HepG2 (cell line): Measurements from ENCODE around the gene PNPLA3. TPM values are rescaled to one million over a fixed set of nuclear protein-coding genes. Genes with fewer than 3 reads are reported as not detected.

ENCODE experiments used
- ATAC-seq: fragments of 200-7000 bp; cut with Tn5 transposase; 3 replicates; pipeline ENCODE4 v1.9.1; 2020; ENCODE audit warnings: mild to moderate bottlenecking, moderate library complexity
- BruUV-seq: library from RNA; stranded (reverse); fragments of 400-500 nt; replicated peaks from 2 replicates; lab custom pipeline; 2021; lab: Mats Ljungman, UMichigan
- CTCF ChIA-PET: fragments of 300-600 bp; formaldehyde crosslinking; extraction: SDS; loops from one replicate; lab custom pipeline; 2021; ENCODE audit warnings: low total read pairs, inconsistent platforms, low intra/inter-chr PET ratio; lab: Yijun Ruan, JAX
- POLR2A ChIA-PET: fragments of 350-600 bp; sonication (Branson Sonifier 250); formaldehyde crosslinking; loops from one replicate; lab custom pipeline; 2020; ENCODE audit warnings: antibody characterized with exemption, inconsistent platforms; lab: Yijun Ruan, JAX
- DNase-seq: peaks from one replicate; pipeline ENCODE4 v3.0.0-alpha.2; 2015; ENCODE audit warnings: low spot score
- FAIRE-seq: peaks from 3 replicates; lab custom pipeline; 2011; peaks lifted over from hg19 to GRCh38; lab: Jason Lieb, UNC
- H2AFZ ChIP-seq: one replicate; pipeline ENCODE4 v1.6.1; 2011; ENCODE audit warnings: low read length, inconsistent platforms
- H3K27ac ChIP-seq: fragments of 300-600 bp; 3 replicates; pipeline ENCODE4 v1.8.0; 2011; ENCODE audit warnings: mixed run types, mild to moderate bottlenecking, mixed read lengths, low read length, inconsistent platforms; ENCODE audit not compliant: insufficient read depth; ENCODE audit errors: extremely low read length
- H3K27me3 ChIP-seq, 2 experiments: fragments of 200-600 bp in 1 of 2; 2 replicates in 1 of 2; 3 replicates in 1 of 2; pipeline versions ENCODE4 v1.6.0 to v1.8.0; 2011; ENCODE audit warnings: low read length in 2 of 2, mild to moderate bottlenecking in 2 of 2, moderate library complexity in 2 of 2, inconsistent platforms in 1 of 2; ENCODE audit not compliant: insufficient read depth in 2 of 2, control insufficient read depth in 1 of 2
- H3K36me3 ChIP-seq, 2 experiments: fragments of 200-600 bp in 1 of 2; replicated peaks in 1 of 2; 2 replicates in 1 of 2; 3 replicates in 1 of 2; pipeline versions ENCODE4 v1.5.1 to v1.8.0; 2011; ENCODE audit warnings: low read length in 2 of 2, inconsistent platforms in 1 of 2; ENCODE audit not compliant: insufficient read depth in 2 of 2, control insufficient read depth in 1 of 2
- H3K4me1 ChIP-seq: 2 replicates; pipeline ENCODE4 v1.5.1; 2012; ENCODE audit warnings: low read length, inconsistent platforms; ENCODE audit not compliant: insufficient read depth
- H3K4me2 ChIP-seq: 2 replicates; pipeline ENCODE4 v1.6.0; 2011; ENCODE audit warnings: low read depth, low read length, inconsistent platforms
- H3K4me3 ChIP-seq, 3 experiments: fragments of 200-600 bp in 1 of 3; sonication (generic), shearing (Covaris generic) in 1 of 3; replicated peaks in 1 of 3; 2 replicates each; pipeline ENCODE4 v1.5.1; 2011 to 2016; ENCODE audit warnings: low read length in 3 of 3, inconsistent platforms in 2 of 3, low read depth in 2 of 3, mild to moderate bottlenecking in 2 of 3, control low read depth in 1 of 3, mixed read lengths in 1 of 3; ENCODE audit not compliant: insufficient read depth in 1 of 3
- H3K79me2 ChIP-seq: one replicate; pipeline ENCODE4 v1.6.1; 2011; ENCODE audit warnings: low read length, inconsistent platforms; ENCODE audit not compliant: insufficient read depth
- H3K9ac ChIP-seq: 2 replicates; pipeline ENCODE4 v1.6.0; 2011; ENCODE audit warnings: mild to moderate bottlenecking, low read depth, low read length, inconsistent platforms; ENCODE audit not compliant: insufficient read depth
- H3K9me3 ChIP-seq: 2 replicates; pipeline ENCODE4 v1.5.1; 2012; ENCODE audit warnings: mild to moderate bottlenecking, low read length
- H4K20me1 ChIP-seq: 2 replicates; pipeline ENCODE4 v1.6.0; 2011; ENCODE audit warnings: inconsistent platforms, mild to moderate bottlenecking, low read length, moderate library complexity; ENCODE audit not compliant: insufficient read depth
- RARA ChIP-seq: IDR thresholded peaks from 2 replicates; pipeline ENCODE4 v1.6.1; 2016; ENCODE audit warnings: missing genetic modification reagents, missing compliant biosample characterization
- SP1 ChIP-seq, 2 experiments: fragments of 450-650 bp in 1 of 2; sonication (generic) in 1 of 2; formaldehyde crosslinking in 1 of 2; IDR thresholded peaks; 2 replicates each; pipeline versions ENCODE4 v1.4.0 to v1.6.1; 2016 to 2020; ENCODE audit warnings: missing genetic modification reagents in 1 of 2
- ZNF629 ChIP-seq: sonication (generic); formaldehyde crosslinking; conservative IDR thresholded peaks from 2 replicates; pipeline ENCODE4 v1.5.0; 2020; ENCODE audit warnings: missing genetic modification reagents
- WGBS: methylation state at CpG from one replicate; pipeline ENCODE4 v1.1.6; 2017; ENCODE audit warnings: low lambda C conversion rate; 5-methylcytosine and 5-hydroxymethylcytosine counted together
- in situ Hi-C: cut with HindIII; loops from 2 replicates; pipeline ENCODE4 v1.10.0; 2017; ENCODE audit warnings: low pct_unique_long_range_greater_than_20kb; ENCODE audit not compliant: extremely low pct_ligation_motif_present
- intact Hi-C: fragments of 100-400 bp; cut with micrococcal nuclease; formaldehyde crosslinking; loops from one replicate; pipeline ENCODE4 v1.10.0; 2022; ENCODE audit not compliant: unreplicated experiment
- polyA plus RNA-seq, 8 experiments: library from polyadenylated mRNA; depleted of rRNA in 3 of 8; stranded (reverse) in 7 of 8; unstranded in 1 of 8; fragments of >200 nt; fragmentation: Illumina TruSeq in 4 of 8; extraction: Trizol in 4 of 8; gene quantifications; 2 replicates each; pipeline versions ENCODE4 v1.2.1 to v1.2.3, GENCODE V29; 2011 to 2016; ENCODE audit warnings: low read depth in 4 of 8, missing spikeins in 1 of 8, mixed read lengths in 1 of 8; ENCODE audit not compliant: insufficient read depth in 1 of 8
- total RNA-seq, 5 experiments: library from RNA; depleted of rRNA; stranded (reverse); fragments of >200 nt; fragmentation: Illumina TruSeq; extraction: Trizol; gene quantifications; 2 replicates each; pipeline ENCODE4 v1.2.3, GENCODE V29; 2016; ENCODE audit warnings: low read depth in 1 of 5
- TF ChIP-seq, protein P1 (sequence below): sonication (generic); formaldehyde crosslinking; IDR thresholded peaks from 2 replicates; pipeline ENCODE4 v1.5.0; 2020; ENCODE audit warnings: mild to moderate bottlenecking, missing genetic modification reagents, borderline replicate concordance
- TF ChIP-seq, protein P2 (sequence below): IDR thresholded peaks from 2 replicates; pipeline ENCODE4 v1.6.1; 2012; ENCODE audit warnings: inconsistent platforms
- TF ChIP-seq, protein P3 (sequence below): sonication (generic); formaldehyde crosslinking; IDR thresholded peaks from 2 replicates; pipeline ENCODE4 v1.9.0; 2021; ENCODE audit warnings: missing genetic modification reagents, mild to moderate bottlenecking, borderline replicate concordance

Gene PNPLA3
- total and polyA plus RNA-seq, 2 of the 13 experiments (the other 11 are each of a cell fraction or from before 2014, with no cell fraction given), result 16.9 to 19.8 TPM

DNA sequence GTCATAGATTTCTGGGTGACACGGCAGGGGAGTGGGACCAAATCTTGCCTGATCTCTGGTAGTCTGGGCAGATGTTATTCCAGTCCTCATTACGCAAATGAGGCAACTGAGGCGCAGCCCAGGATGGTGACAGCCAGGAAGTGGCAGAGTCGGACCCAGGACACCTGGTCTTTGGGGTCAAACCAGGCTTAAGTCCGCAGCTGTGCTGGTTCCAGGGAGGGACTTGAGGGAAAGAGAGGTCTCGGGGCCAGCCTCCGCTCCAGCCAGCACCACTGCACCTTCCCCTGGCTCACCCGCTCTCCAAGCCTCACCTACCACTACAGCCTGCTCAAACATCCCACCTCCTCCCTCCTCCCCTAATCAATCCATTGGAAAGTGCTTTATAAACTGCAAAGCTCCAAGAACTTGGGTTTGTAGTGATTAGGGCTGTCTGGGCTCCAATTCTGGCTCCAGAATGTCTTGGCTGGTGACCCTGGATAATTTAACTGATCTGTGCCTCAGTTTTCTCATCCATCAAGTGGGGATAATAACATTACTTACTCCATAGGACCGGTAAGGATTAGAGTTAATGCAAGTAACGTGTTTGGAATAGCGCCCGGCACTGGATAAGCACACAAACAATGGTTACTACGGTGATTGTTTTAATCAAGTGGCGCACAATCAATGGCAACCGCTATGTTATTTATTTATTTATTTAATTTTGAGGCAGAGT, 31.3 kb upstream of the PNPLA3 start:
- Histone ChIP-seq H3K4me1 (no peaks in the 10 kb centered on the region), H3K9me3 (no peaks in the 10 kb centered on the region), H3K4me3 (no peak overlapping the region), H4K20me1 (peaks cover 4% of the 10 kb centered on the region; the same call in 1 of the 2 replicates), H3K4me2 (no peak overlapping the region), H3K36me3 (no peaks in the 10 kb centered on the region), H3K79me2 (no peaks in the 10 kb centered on the region), H3K9ac (no peak overlapping the region), H2AFZ (no peak overlapping the region), H3K27me3 (peaks cover 12 to 49% of the 10 kb centered on the region in 2 experiments; a peak in 4 of 5 replicates), H3K27ac (no peak overlapping the region)
- DNase-seq (no peak), FAIRE-seq (no peak), ATAC-seq (no peak)
- no TSS peak for BruUV-seq
- intact Hi-C loops (no loop called here), in situ Hi-C loops (loop anchor here (25.0 kb wide), 1 partner anchor 745 kb away; no protein-coding TSS in a partner anchor)
- TF ChIP-seq SP1 (IDR thresholded peaks at IDR 0.05) (no peak), SP1 (CRISPR knock-in tag; IDR thresholded peaks at IDR 0.05) (no peak), ZNF629 (CRISPR knock-in tag) (0 out of 2 replicates have a peak, but pooled peaks have one; percentile 51)
- ChIA-PET POLR2A (no interaction called here), CTCF (no interaction called here)
- WGBS, result 52% methylated on average over 9 of the region's 15 CpGs

DNA sequence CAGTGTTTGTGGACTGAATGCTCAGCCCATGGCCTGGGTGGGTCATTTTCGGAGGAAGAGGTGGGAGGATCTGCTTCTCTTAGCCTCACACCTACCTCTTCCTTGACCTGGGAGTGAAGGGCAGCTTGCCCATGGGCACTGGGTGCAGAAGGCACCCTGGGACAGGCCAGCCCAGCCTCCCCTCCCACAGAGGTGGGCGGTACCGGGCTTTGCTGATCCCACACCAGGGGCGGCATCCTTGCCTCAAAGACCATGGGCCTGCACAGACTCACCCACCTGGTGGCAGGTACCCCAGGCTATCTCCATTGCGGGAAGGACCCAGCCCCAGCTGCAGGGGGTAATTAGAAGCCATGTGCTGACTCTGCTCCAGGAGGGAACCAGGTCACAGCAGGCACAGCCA, 30.3 kb upstream of the PNPLA3 start:
- in situ Hi-C loops, result loop anchor here (25.0 kb wide), 1 partner anchor 744 kb away; no protein-coding TSS in a partner anchor
- no peak overlapping the region for H3K4me3 ChIP-seq
- H3K4me2 ChIP-seq, result no peak overlapping the region
- no peak overlapping the region for H3K9ac ChIP-seq
- peaks cover 12 to 57% of the 10 kb centered on the region in 2 experiments; a peak in 4 of 5 replicates for H3K27me3 ChIP-seq
- H3K79me2 ChIP-seq, result no peaks in the 10 kb centered on the region
- H3K9me3 ChIP-seq, result no peaks in the 10 kb centered on the region
- no peaks in the 10 kb centered on the region for H3K36me3 ChIP-seq
- FAIRE-seq, result no peak
- no peaks in the 10 kb centered on the region for H3K4me1 ChIP-seq
- no peak overlapping the region for H3K27ac ChIP-seq
- H2AFZ ChIP-seq, result no peak overlapping the region
- DNase-seq, result no peak
- ChIA-PET CTCF (no interaction called here), POLR2A (no interaction called here)
- H4K20me1 ChIP-seq, result peaks cover 4% of the 10 kb centered on the region; the same call in 1 of the 2 replicates
- 0% methylated on average over 2 of the region's 5 CpGs for WGBS
- no TSS peak for BruUV-seq
- intact Hi-C loops, result no loop called here
- no peak for ATAC-seq
- TF ChIP-seq, protein P1, sequence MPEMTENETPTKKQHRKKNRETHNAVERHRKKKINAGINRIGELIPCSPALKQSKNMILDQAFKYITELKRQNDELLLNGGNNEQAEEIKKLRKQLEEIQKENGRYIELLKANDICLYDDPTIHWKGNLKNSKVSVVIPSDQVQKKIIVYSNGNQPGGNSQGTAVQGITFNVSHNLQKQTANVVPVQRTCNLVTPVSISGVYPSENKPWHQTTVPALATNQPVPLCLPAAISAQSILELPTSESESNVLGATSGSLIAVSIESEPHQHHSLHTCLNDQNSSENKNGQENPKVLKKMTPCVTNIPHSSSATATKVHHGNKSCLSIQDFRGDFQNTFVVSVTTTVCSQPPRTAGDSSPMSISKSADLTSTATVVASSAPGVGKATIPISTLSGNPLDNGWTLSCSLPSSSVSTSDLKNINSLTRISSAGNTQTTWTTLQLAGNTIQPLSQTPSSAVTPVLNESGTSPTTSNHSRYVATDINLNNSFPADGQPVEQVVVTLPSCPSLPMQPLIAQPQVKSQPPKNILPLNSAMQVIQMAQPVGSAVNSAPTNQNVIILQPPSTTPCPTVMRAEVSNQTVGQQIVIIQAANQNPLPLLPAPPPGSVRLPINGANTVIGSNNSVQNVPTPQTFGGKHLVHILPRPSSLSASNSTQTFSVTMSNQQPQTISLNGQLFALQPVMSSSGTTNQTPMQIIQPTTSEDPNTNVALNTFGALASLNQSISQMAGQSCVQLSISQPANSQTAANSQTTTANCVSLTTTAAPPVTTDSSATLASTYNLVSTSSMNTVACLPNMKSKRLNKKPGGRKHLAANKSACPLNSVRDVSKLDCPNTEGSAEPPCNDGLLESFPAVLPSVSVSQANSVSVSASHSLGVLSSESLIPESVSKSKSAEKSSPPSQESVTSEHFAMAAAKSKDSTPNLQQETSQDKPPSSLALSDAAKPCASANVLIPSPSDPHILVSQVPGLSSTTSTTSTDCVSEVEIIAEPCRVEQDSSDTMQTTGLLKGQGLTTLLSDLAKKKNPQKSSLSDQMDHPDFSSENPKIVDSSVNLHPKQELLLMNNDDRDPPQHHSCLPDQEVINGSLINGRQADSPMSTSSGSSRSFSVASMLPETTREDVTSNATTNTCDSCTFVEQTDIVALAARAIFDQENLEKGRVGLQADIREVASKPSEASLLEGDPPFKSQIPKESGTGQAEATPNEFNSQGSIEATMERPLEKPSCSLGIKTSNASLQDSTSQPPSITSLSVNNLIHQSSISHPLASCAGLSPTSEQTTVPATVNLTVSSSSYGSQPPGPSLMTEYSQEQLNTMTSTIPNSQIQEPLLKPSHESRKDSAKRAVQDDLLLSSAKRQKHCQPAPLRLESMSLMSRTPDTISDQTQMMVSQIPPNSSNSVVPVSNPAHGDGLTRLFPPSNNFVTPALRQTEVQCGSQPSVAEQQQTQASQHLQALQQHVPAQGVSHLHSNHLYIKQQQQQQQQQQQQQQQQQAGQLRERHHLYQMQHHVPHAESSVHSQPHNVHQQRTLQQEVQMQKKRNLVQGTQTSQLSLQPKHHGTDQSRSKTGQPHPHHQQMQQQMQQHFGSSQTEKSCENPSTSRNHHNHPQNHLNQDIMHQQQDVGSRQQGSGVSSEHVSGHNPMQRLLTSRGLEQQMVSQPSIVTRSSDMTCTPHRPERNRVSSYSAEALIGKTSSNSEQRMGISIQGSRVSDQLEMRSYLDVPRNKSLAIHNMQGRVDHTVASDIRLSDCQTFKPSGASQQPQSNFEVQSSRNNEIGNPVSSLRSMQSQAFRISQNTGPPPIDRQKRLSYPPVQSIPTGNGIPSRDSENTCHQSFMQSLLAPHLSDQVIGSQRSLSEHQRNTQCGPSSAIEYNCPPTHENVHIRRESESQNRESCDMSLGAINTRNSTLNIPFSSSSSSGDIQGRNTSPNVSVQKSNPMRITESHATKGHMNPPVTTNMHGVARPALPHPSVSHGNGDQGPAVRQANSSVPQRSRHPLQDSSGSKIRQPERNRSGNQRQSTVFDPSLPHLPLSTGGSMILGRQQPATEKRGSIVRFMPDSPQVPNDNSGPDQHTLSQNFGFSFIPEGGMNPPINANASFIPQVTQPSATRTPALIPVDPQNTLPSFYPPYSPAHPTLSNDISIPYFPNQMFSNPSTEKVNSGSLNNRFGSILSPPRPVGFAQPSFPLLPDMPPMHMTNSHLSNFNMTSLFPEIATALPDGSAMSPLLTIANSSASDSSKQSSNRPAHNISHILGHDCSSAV (CRISPR knock-in tag), result no peak
- TF ChIP-seq, protein P2, sequence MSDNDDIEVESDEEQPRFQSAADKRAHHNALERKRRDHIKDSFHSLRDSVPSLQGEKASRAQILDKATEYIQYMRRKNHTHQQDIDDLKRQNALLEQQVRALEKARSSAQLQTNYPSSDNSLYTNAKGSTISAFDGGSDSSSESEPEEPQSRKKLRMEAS, result no peak
- TF ChIP-seq, protein P3, sequence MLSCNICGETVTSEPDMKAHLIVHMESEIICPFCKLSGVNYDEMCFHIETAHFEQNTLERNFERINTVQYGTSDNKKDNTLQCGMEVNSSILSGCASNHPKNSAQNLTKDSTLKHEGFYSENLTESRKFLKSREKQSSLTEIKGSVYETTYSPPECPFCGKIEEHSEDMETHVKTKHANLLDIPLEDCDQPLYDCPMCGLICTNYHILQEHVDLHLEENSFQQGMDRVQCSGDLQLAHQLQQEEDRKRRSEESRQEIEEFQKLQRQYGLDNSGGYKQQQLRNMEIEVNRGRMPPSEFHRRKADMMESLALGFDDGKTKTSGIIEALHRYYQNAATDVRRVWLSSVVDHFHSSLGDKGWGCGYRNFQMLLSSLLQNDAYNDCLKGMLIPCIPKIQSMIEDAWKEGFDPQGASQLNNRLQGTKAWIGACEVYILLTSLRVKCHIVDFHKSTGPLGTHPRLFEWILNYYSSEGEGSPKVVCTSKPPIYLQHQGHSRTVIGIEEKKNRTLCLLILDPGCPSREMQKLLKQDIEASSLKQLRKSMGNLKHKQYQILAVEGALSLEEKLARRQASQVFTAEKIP, result no peak
- TF ChIP-seq RARA, result no peak
